22Rv1 (cell line): Measurements from ENCODE around the gene ZCCHC7.
"Not testable (repeated sequence)": the region's sequence is repeated elsewhere in the genome, so short reads cannot be mapped to it uniquely, and the experiment has no call there.

Source experiments
- H3K27ac ChIP-seq: fragments of 450-650 bp; 2 replicates; pipeline ENCODE4 v1.5.1; 2017
- CTCF ChIP-seq: fragments of 450-650 bp; IDR thresholded peaks from 2 replicates; pipeline ENCODE4 v1.5.1; 2017; ENCODE audit warnings: mild to moderate bottlenecking
- ZFX ChIP-seq: fragments of 450-650 bp; IDR thresholded peaks from 2 replicates; pipeline ENCODE4 v1.6.1; 2017; ENCODE audit warnings: antibody characterized with exemption, borderline replicate concordance

ZCCHC7 gene

GRCh38 chr9:37300620-37301019 lies 180.2 kb downstream of the ZCCHC7 start:
- H3K27ac ChIP-seq: no peak overlapping the region
- TF ChIP-seq CTCF: no peak
- no peak for TF ChIP-seq ZFX

DNA sequence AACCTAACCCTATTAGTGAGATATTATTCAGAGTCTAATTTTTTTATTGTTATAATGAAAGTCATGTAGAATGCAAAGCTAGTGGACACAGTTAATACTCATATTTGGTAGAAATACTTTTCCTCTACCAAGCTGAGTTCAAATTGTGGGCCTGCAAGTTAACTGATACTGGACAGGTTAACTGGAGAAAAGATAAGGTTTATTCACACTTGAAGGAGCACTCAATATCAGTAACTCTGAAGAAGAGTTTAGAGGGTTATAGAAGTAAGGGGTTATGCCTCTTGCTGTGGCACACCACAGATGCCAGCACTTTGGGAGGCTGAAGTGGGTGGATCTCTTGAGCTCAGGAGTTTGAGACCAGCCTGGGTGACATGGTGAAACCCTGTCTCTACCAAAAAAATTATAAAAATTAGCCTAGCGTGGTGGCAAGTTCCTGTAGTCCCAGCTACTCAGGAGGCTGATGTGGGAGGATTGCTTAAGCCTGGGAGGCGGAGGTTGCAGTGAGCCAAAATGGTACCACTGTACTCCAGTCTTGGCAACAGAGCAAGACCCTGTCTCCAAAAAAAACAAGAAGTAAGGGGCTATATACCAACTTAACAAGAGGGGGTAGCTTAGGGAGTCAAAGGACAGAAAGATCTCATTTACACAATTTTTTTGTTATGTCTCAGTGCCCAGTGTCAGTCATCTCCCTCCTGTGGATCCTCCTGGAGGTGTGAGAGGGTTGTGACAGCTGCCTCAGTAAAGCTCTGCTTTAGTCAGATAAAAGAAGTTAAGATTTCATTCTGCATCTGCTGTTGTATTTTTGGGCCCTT lies 180.9 kb downstream of the ZCCHC7 start:
- no peak for TF ChIP-seq CTCF
- no peak for TF ChIP-seq ZFX
- no peak overlapping the region for H3K27ac ChIP-seq

- no peak overlapping the region for H3K27ac ChIP-seq
These were observed 181.4 kb downstream of the ZCCHC7 start for GRCh38 chr9:37301854-37302172.

DNA sequence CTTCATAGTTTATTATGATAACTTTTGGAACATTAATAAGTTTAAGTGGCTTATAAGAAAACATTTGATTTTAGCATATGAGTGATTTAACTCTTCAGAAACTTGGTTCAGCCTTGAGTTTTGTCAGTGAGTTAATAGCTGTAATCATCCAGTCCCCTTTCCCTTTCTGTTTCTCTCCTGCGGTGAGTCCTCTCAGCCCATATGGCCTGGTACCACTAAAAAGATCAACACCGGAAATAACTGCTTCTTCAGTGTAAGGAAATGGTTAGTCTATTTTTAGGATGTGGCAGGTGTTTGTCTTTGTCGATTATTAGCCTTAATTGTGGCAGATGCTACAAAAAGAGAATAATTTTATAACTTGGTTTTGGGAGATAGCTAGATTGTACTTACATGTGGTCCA lies 181.9 kb downstream of the ZCCHC7 start:
- TF ChIP-seq ZFX (no peak), CTCF (no peak)
- no peak overlapping the region for H3K27ac ChIP-seq

More at GRCh38 chr9:37301854-37302172, 181.4 kb downstream of the ZCCHC7 start:
- TF ChIP-seq CTCF: no peak
- TF ChIP-seq ZFX: no peak

- not testable (repeated sequence) for H3K27ac ChIP-seq
These were observed 182.9 kb downstream of the ZCCHC7 start for GRCh38 chr9:37303272-37303671.

DNA sequence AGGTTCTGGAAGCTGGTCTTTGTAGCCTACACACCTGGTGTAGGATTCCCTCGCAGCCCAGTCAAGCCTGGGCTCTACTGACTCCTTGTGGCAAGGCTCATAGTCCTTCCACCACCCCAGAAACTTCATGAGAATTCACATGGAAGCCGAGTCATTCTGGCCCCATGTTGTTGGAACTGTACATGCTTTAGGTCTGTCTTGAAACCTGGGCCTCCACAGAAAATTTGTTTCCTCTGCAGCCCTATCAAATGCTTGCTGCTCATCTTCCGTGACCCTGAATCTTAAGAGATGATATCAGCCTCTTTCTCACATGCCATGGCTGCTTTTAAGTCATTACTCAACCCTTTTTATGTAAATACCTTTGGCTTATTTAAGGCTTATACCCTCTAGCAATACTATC lies 188.8 kb downstream of the ZCCHC7 start:
- TF ChIP-seq ZFX (no peak), CTCF (peak; percentile 25)
- no peak overlapping the region for H3K27ac ChIP-seq

- TF ChIP-seq CTCF: no peak
- no peak for TF ChIP-seq ZFX
- H3K27ac ChIP-seq: no peak overlapping the region
These were observed 191.7 kb downstream of the ZCCHC7 start for GRCh38 chr9:37311938-37312708.
